HepG2 (cell line): ENCODE measurements around the gene ATP8B2. TPM values are rescaled to one million over a fixed set of nuclear protein-coding genes. Genes with fewer than 3 reads are reported as not detected.

Experiments used
- BCLAF1 ChIP-seq: fragments of 450-650 bp; IDR thresholded peaks from 2 replicates; pipeline ENCODE4 v1.6.1; 2017; ENCODE audit warnings: mild to moderate bottlenecking
- BORCS8-MEF2B ChIP-seq: sonication (generic); formaldehyde crosslinking; IDR thresholded peaks from 2 replicates; pipeline ENCODE4 v1.8.0; 2022; ENCODE audit warnings: mild to moderate bottlenecking, missing genetic modification reagents
- FOXC1 ChIP-seq: sonication (generic); formaldehyde crosslinking; IDR thresholded peaks from 2 replicates; pipeline ENCODE4 v1.8.0; 2022; ENCODE audit warnings: mild to moderate bottlenecking, missing genetic modification reagents, borderline replicate concordance
- GATAD2A ChIP-seq: IDR thresholded peaks from 2 replicates; pipeline ENCODE4 v1.6.1; 2016
- MED13 ChIP-seq: sonication (generic); formaldehyde crosslinking; IDR thresholded peaks from 2 replicates; pipeline ENCODE4 v1.5.0; 2020; ENCODE audit warnings: missing genetic modification reagents
- POLR2AphosphoS5 ChIP-seq: IDR thresholded peaks from 2 replicates; pipeline ENCODE4 v1.6.1; 2012; ENCODE audit warnings: low read depth, low read length
- PTBP1 ChIP-seq: fragments of 200-400 bp; formaldehyde crosslinking; IDR thresholded peaks from 2 replicates; pipeline ENCODE4 v1.6.1; 2018; ENCODE audit warnings: low read length, low read depth; ENCODE audit not compliant: poor library complexity, severe bottlenecking
- ZFP62 ChIP-seq: sonication (generic); formaldehyde crosslinking; IDR thresholded peaks from 2 replicates; pipeline ENCODE4 v1.4.0; 2020; ENCODE audit warnings: missing genetic modification reagents
- ZNF3 ChIP-seq: IDR thresholded peaks from 2 replicates; pipeline ENCODE4 v1.7.0; 2017; ENCODE audit warnings: inconsistent platforms
- ZNF747 ChIP-seq: sonication (generic); formaldehyde crosslinking; IDR thresholded peaks from 2 replicates; pipeline ENCODE4 v1.8.1; 2023; ENCODE audit warnings: missing genetic modification reagents, mild to moderate bottlenecking, borderline replicate concordance
- polyA plus RNA-seq, 8 experiments: library from polyadenylated mRNA; depleted of rRNA in 3 of 8; stranded (reverse) in 7 of 8; unstranded in 1 of 8; fragments of >200 nt; fragmentation: Illumina TruSeq in 4 of 8; extraction: Trizol in 4 of 8; gene quantifications; 2 replicates each; pipeline versions ENCODE4 v1.2.1 to v1.2.3, GENCODE V29; 2011 to 2016; ENCODE audit warnings: low read depth in 4 of 8, missing spikeins in 1 of 8, mixed read lengths in 1 of 8; ENCODE audit not compliant: insufficient read depth in 1 of 8
- total RNA-seq, 5 experiments: library from RNA; depleted of rRNA; stranded (reverse); fragments of >200 nt; fragmentation: Illumina TruSeq; extraction: Trizol; gene quantifications; 2 replicates each; pipeline ENCODE4 v1.2.3, GENCODE V29; 2016; ENCODE audit warnings: low read depth in 1 of 5
- TF ChIP-seq, protein P1 (sequence below): sonication (generic); formaldehyde crosslinking; conservative IDR thresholded peaks from 2 replicates; pipeline ENCODE4 v1.4.0; 2020; ENCODE audit warnings: missing genetic modification reagents
- TF ChIP-seq, protein P2 (sequence below): sonication (generic); formaldehyde crosslinking; IDR thresholded peaks from 2 replicates; pipeline ENCODE4 v1.4.0; 2020; ENCODE audit warnings: missing genetic modification reagents

Gene ATP8B2
- total and polyA plus RNA-seq, 2 of the 13 experiments (the other 11 are each of a cell fraction or from before 2014, with no cell fraction given) = 20.4 to 39.3 TPM

- TF ChIP-seq, protein P1, sequence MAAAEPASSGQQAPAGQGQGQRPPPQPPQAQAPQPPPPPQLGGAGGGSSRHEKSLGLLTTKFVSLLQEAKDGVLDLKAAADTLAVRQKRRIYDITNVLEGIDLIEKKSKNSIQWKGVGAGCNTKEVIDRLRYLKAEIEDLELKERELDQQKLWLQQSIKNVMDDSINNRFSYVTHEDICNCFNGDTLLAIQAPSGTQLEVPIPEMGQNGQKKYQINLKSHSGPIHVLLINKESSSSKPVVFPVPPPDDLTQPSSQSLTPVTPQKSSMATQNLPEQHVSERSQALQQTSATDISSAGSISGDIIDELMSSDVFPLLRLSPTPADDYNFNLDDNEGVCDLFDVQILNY (CRISPR knock-in tag) = no peak
- TF ChIP-seq, protein P2, sequence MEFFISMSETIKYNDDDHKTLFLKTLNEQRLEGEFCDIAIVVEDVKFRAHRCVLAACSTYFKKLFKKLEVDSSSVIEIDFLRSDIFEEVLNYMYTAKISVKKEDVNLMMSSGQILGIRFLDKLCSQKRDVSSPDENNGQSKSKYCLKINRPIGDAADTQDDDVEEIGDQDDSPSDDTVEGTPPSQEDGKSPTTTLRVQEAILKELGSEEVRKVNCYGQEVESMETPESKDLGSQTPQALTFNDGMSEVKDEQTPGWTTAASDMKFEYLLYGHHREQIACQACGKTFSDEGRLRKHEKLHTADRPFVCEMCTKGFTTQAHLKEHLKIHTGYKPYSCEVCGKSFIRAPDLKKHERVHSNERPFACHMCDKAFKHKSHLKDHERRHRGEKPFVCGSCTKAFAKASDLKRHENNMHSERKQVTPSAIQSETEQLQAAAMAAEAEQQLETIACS (CRISPR knock-in tag) = no peak
- TF ChIP-seq MED13 (no peak), GATAD2A (CRISPR knock-in tag) (peak; percentile 8; the same call in 1 of the 2 replicates), ZNF747 (CRISPR knock-in tag) (no peak), BCLAF1 (no peak), BORCS8-MEF2B (peak; percentile 45; the same call in 1 of the 2 replicates), FOXC1 (0 out of 2 replicates have a peak, but pooled peaks have one; percentile 44), ZNF3 (no peak), POLR2AphosphoS5 (peak; percentile 17; the same call in 1 of the 2 replicates), ZFP62 (CRISPR knock-in tag) (no peak), PTBP1 (no peak)
Measured at GRCh38 chr1:154386643-154387352, 61.5 kb downstream of the ATP8B2 start (continued).
